ENCODE data around the gene GFRA4. TPM values are rescaled to one million over a fixed set of nuclear protein-coding genes. Genes with fewer than 3 reads are reported as not detected.

Gene GFRA4
- total RNA-seq, 4 donors from 2014 or later: not detected

- 36 to 54% methylated on average over 6 to 12 of the region's 90 CpGs for WGBS, 2 donors
- TF ChIP-seq POLR2A (IDR thresholded peaks at IDR 0.05) (no peak), CTCF (IDR thresholded peaks at IDR 0.05) (no peak)
- Histone ChIP-seq H3K9me3 (no peaks in the 10 kb centered on the region), H3K4me3 (no peak overlapping the region), H3K4me1 (peaks cover 3 to 40% (median 21%) of the 10 kb centered on the region in 3 donors), H3K27ac (no peak overlapping the region), H3K36me3 (peaks cover 0 to 17% (median 0%) of the 10 kb centered on the region in 3 donors), H3K27me3 (peaks cover 0 to 96% (median 4%) of the 10 kb centered on the region in 4 donors)
- intact Hi-C loops (cut with DNase I): loop anchor here (10.0 kb wide), 1 partner anchor 411 kb away; no protein-coding TSS in a partner anchor
- no peak for DNase-seq
Measured at GRCh38 chr20:3673221-3674070, 10.2 kb upstream of the GFRA4 start.

GRCh38 chr20:3672547-3673171 lies 9.5 kb upstream of the GFRA4 start:
- TF ChIP-seq CTCF (IDR thresholded peaks at IDR 0.05) (no peak), POLR2A (IDR thresholded peaks at IDR 0.05) (no peak)
- no peak overlapping the region for H3K27ac ChIP-seq
- peaks cover 0 to 93% (median 4%) of the 10 kb centered on the region in 4 donors for H3K27me3 ChIP-seq
- no peak for DNase-seq
- peak overlapping the region in 2 of 4 donors; percentile 1 to 12 for H3K4me3 ChIP-seq
- H3K36me3 ChIP-seq: peaks cover 0 to 17% (median 0%) of the 10 kb centered on the region in 3 donors
- no peaks in the 10 kb centered on the region for H3K9me3 ChIP-seq
- intact Hi-C loops (cut with DNase I): loop anchor here (10.0 kb wide), 1 partner anchor 412 kb away; no protein-coding TSS in a partner anchor
- H3K4me1 ChIP-seq: peaks cover 3 to 32% (median 13%) of the 10 kb centered on the region in 3 donors
- WGBS, 2 donors: 4 to 43% methylated on average over 3 to 5 of the region's 58 CpGs

GRCh38 chr20:3671986-3672546 lies 8.9 kb upstream of the GFRA4 start:
- H3K27ac ChIP-seq: no peak overlapping the region
- TF ChIP-seq CTCF (IDR thresholded peaks at IDR 0.05) (no peak), POLR2A (IDR thresholded peaks at IDR 0.05) (no peak)
- no peak for DNase-seq
- intact Hi-C loops (cut with DNase I): loop anchor here (10.0 kb wide), 1 partner anchor 413 kb away; no protein-coding TSS in a partner anchor
- H3K9me3 ChIP-seq: no peaks in the 10 kb centered on the region
- no peak overlapping the region for H3K4me3 ChIP-seq
- H3K4me1 ChIP-seq: peaks cover 3 to 26% (median 8%) of the 10 kb centered on the region in 3 donors
- 38% methylated on average over 14 of the region's 23 CpGs; no CpG with 5 or more reads in 1 of the 2 donors for WGBS, 2 donors
- peaks cover 0 to 93% (median 4%) of the 10 kb centered on the region in 4 donors for H3K27me3 ChIP-seq
- peaks cover 0 to 17% (median 0%) of the 10 kb centered on the region in 3 donors for H3K36me3 ChIP-seq

- TF ChIP-seq POLR2A (IDR thresholded peaks at IDR 0.05): no peak
- no peak for TF ChIP-seq CTCF (IDR thresholded peaks at IDR 0.05)
- Histone ChIP-seq H3K4me3 (no peak overlapping the region), H3K9me3 (no peaks in the 10 kb centered on the region), H3K27ac (no peak overlapping the region), H3K27me3 (peaks cover 0 to 88% (median 4%) of the 10 kb centered on the region in 4 donors), H3K36me3 (peaks cover 0 to 17% (median 0%) of the 10 kb centered on the region in 3 donors), H3K4me1 (peaks cover 0 to 24% (median 3%) of the 10 kb centered on the region in 3 donors)
- 100% methylated on average over 1 of the region's 10 CpGs; no CpG with 5 or more reads in 1 of the 2 donors for WGBS, 2 donors
- intact Hi-C loops (cut with DNase I): loop anchor here (10.0 kb wide), 1 partner anchor 414 kb away; no protein-coding TSS in a partner anchor
- no peak for DNase-seq
Measured at GRCh38 chr20:3670945-3671344, 7.7 kb upstream of the GFRA4 start.
